A549 (cell line): ENCODE data around the gene ARID1B. TPM values are rescaled to one million over a fixed set of nuclear protein-coding genes. Genes with fewer than 3 reads are reported as not detected.

Experiments used
- ATAC-seq, 2 experiments: fragments of 200-7000 bp in 1 of 2; fragments of >200 bp in 1 of 2; cut with Nextera tagmentation in 1 of 2; cut with Tn5 transposase in 1 of 2; 3 replicates each; pipeline versions ENCODE4 v1.8.0 to v1.9.1; 2018 to 2020; ENCODE audit warnings: mild to moderate bottlenecking in 1 of 2, moderate library complexity in 1 of 2
- CTCF ChIA-PET: fragments of 300-600 bp; sonication (Branson Sonifier 250); formaldehyde crosslinking; extraction: SDS; loops from one replicate; lab custom pipeline; 2021; ENCODE audit warnings: antibody characterized with exemption, inconsistent platforms; lab: Yijun Ruan, JAX
- POLR2A ChIA-PET: fragments of 350-600 bp; formaldehyde crosslinking; extraction: SDS; loops from one replicate; lab custom pipeline; 2021; ENCODE audit warnings: antibody characterized with exemption, inconsistent platforms; lab: Yijun Ruan, JAX
- DNase-seq, 2 experiments: peaks; one replicate each; pipeline versions ENCODE4 v3.0.0 to v3.0.0-alpha.2; 2011 to 2016; ENCODE audit warnings: low read depth in 1 of 2, low spot score in 1 of 2
- FAIRE-seq: peaks from 2 replicates; lab custom pipeline; 2011; peaks lifted over from hg19 to GRCh38; lab: Jason Lieb, UNC
- H3K27ac ChIP-seq, 2 experiments: fragments of >200 bp; sonication (Bioruptor Twin); formaldehyde crosslinking; 3 replicates each; pipeline ENCODE4 v1.5.1; 2016 to 2017
- H3K4me1 ChIP-seq: fragments of >200 bp; sonication (Bioruptor Twin); formaldehyde crosslinking; 3 replicates; pipeline ENCODE4 v1.6.1; 2016
- H3K4me2 ChIP-seq: fragments of >200 bp; sonication (Bioruptor Twin); formaldehyde crosslinking; 3 replicates; pipeline ENCODE4 v1.6.1; 2016
- H3K4me3 ChIP-seq: fragments of >200 bp; sonication (Bioruptor Twin); formaldehyde crosslinking; 3 replicates; pipeline ENCODE4 v1.5.1; 2016
- H3K9me3 ChIP-seq: fragments of >200 bp; sonication (Bioruptor Twin); formaldehyde crosslinking; 3 replicates; pipeline ENCODE4 v1.6.1; 2016
- CBX2 ChIP-seq: fragments of 200-600 bp; sonication (generic); IDR thresholded peaks from 2 replicates; pipeline ENCODE4 v1.6.1; 2016; ENCODE audit warnings: low read depth, mild to moderate bottlenecking, borderline replicate concordance
- CHD4 ChIP-seq: fragments of 200-600 bp; sonication (generic); IDR thresholded peaks from 2 replicates; pipeline ENCODE4 v1.6.1; 2016; ENCODE audit warnings: antibody characterized with exemption, mild to moderate bottlenecking, borderline replicate concordance
- EHF ChIP-seq: fragments of 250-450 bp; sonication (Bioruptor Pico); IDR thresholded peaks from 2 replicates; pipeline ENCODE4 v1.5.0; 2020; ENCODE audit warnings: mild to moderate bottlenecking
- FOSL2 ChIP-seq, 2 experiments: fragments of 450-650 bp in 1 of 2; fragments of >200 bp in 1 of 2; sonication (Bioruptor Twin) in 1 of 2; formaldehyde crosslinking; IDR thresholded peaks; 2 replicates each; pipeline versions ENCODE4 v1.5.0 to v1.6.1; 2016 to 2020; ENCODE audit warnings: mild to moderate bottlenecking in 1 of 2, moderate library complexity in 1 of 2
- FOXS1 ChIP-seq: fragments of 250-450 bp; sonication (Bioruptor Pico); IDR thresholded peaks from 2 replicates; pipeline ENCODE4 v1.5.0; 2020; ENCODE audit warnings: mild to moderate bottlenecking, moderate library complexity
- HDAC2 ChIP-seq: fragments of 200-600 bp; sonication (generic); IDR thresholded peaks from 2 replicates; pipeline ENCODE4 v1.6.1; 2016
- HOXB13 ChIP-seq: fragments of 250-450 bp; sonication (Bioruptor Pico); IDR thresholded peaks from 2 replicates; pipeline ENCODE4 v1.5.0; 2020; ENCODE audit warnings: low read depth, mild to moderate bottlenecking, moderate library complexity
- HOXB5 ChIP-seq: fragments of 250-450 bp; sonication (Bioruptor Pico); IDR thresholded peaks from 2 replicates; pipeline ENCODE4 v1.5.0; 2020; ENCODE audit warnings: mild to moderate bottlenecking, moderate library complexity
- KDM5A ChIP-seq: fragments of 200-600 bp; sonication (generic); IDR thresholded peaks from 2 replicates; pipeline ENCODE4 v1.6.1; 2016; ENCODE audit warnings: antibody characterized with exemption, mild to moderate bottlenecking
- MYC ChIP-seq: IDR thresholded peaks from 2 replicates; pipeline ENCODE4 v1.6.1; 2012; ENCODE audit warnings: mild to moderate bottlenecking, inconsistent platforms, low read length, improper control_type of control experiment, borderline replicate concordance
- POLR2AphosphoS2 ChIP-seq: conservative IDR thresholded peaks from 2 replicates; pipeline ENCODE4 v1.6.1; 2012; ENCODE audit warnings: low read length, improper control_type of control experiment, inconsistent platforms
- RAD21 ChIP-seq, 2 experiments: fragments of >200 bp in 1 of 2; sonication (Bioruptor Twin) in 1 of 2; formaldehyde crosslinking in 1 of 2; IDR thresholded peaks in 1 of 2; conservative IDR thresholded peaks in 1 of 2; 2 replicates in 1 of 2; 3 replicates in 1 of 2; pipeline ENCODE4 v1.6.1; 2012 to 2018; ENCODE audit warnings: inconsistent platforms in 1 of 2
- RARB ChIP-seq: fragments of 250-450 bp; sonication (Bioruptor Pico); IDR thresholded peaks from 2 replicates; pipeline ENCODE4 v1.8.0; 2021; ENCODE audit warnings: mild to moderate bottlenecking, moderate library complexity
- RNF2 ChIP-seq: fragments of 200-600 bp; sonication (generic); IDR thresholded peaks from 2 replicates; pipeline ENCODE4 v1.6.1; 2016; ENCODE audit warnings: low read depth, mild to moderate bottlenecking, antibody characterized with exemption, moderate library complexity, borderline replicate concordance
- SMC3 ChIP-seq: fragments of >200 bp; sonication (Bioruptor Twin); formaldehyde crosslinking; IDR thresholded peaks from 3 replicates; pipeline ENCODE4 v1.6.1; 2018; ENCODE audit warnings: inconsistent platforms
- TFCP2L1 ChIP-seq: fragments of 250-450 bp; sonication (Bioruptor Pico); IDR thresholded peaks from 2 replicates; pipeline ENCODE4 v1.5.0; 2021; ENCODE audit warnings: mild to moderate bottlenecking
- USF2 ChIP-seq: fragments of 450-650 bp; IDR thresholded peaks from 2 replicates; pipeline ENCODE4 v1.6.1; 2014; ENCODE audit warnings: antibody characterized with exemption
- ZNF302 ChIP-seq: fragments of 250-450 bp; sonication (Bioruptor Pico); IDR thresholded peaks from 2 replicates; pipeline ENCODE4 v1.9.0; 2021; ENCODE audit warnings: inconsistent platforms, mild to moderate bottlenecking, moderate library complexity
- ZSCAN20 ChIP-seq: fragments of 250-450 bp; sonication (Bioruptor Pico); IDR thresholded peaks from 2 replicates; pipeline ENCODE4 v1.8.0; 2022; ENCODE audit warnings: mild to moderate bottlenecking, moderate library complexity
- WGBS: methylation state at CpG from one replicate; pipeline ENCODE4 v1.1.6; 2017; ENCODE audit errors: missing lambda C conversion rate; 5-methylcytosine and 5-hydroxymethylcytosine counted together
- polyA plus RNA-seq, 4 experiments: library from polyadenylated mRNA; depleted of rRNA in 3 of 4; stranded (reverse); fragments of >200 nt; fragmentation: RNase III in 1 of 4; extraction: RNeasy Plus Mini Kit Qiagen cat#74134 plus additional on column Dnase treatment in 1 of 4; gene quantifications; 2 replicates in 3 of 4; 3 replicates in 1 of 4; pipeline ENCODE4 v1.2.3, GENCODE V29; 2011 to 2017
- TF ChIP-seq, protein P1 (sequence below): IDR thresholded peaks from 2 replicates; pipeline ENCODE4 v1.6.1; 2012; ENCODE audit warnings: low read depth, borderline replicate concordance
- TF ChIP-seq, protein P2 (sequence below): fragments of 250-450 bp; sonication (Bioruptor Pico); IDR thresholded peaks from 2 replicates; pipeline ENCODE4 v1.5.0; 2021; ENCODE audit warnings: mild to moderate bottlenecking, moderate library complexity, borderline replicate concordance
- TF ChIP-seq, protein P3 (sequence below): fragments of 200-600 bp; sonication (generic); IDR thresholded peaks from 2 replicates; pipeline ENCODE4 v1.6.1; 2016; ENCODE audit warnings: antibody characterized with exemption, mild to moderate bottlenecking, moderate library complexity
- TF ChIP-seq, protein P4 (sequence below): fragments of >200 bp; sonication (Bioruptor Twin); formaldehyde crosslinking; IDR thresholded peaks from 3 replicates; pipeline ENCODE4 v1.5.1; 2016

The ARID1B gene
- polyA plus RNA-seq, 2 of the 4 experiments (the other 2 are of a cell fraction), result 13.5 to 16.3 TPM

DNA sequence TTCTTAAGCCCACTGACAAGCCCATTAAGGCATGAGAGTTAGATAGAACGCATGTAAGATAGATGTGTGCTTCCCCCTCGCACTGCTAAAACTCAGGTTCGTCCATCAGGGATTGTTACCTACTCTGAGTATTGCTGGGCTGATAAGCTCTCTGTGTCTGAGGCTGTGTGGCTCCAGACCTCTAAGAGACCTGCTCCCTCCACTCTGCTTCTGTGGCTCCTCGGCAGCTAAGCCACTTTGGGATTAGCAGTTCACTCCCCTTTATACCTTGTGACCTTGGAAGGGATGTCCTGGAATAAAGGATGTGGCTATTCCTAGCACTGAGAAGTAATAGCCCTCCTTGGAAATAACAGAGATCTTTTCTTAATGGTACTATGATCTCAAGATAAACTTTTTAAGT is 381.3 kb downstream of the ARID1B start:
- no peak for ATAC-seq
- no peak for TF ChIP-seq FOXS1 (CRISPR knock-in tag)
- TF ChIP-seq, protein P1, sequence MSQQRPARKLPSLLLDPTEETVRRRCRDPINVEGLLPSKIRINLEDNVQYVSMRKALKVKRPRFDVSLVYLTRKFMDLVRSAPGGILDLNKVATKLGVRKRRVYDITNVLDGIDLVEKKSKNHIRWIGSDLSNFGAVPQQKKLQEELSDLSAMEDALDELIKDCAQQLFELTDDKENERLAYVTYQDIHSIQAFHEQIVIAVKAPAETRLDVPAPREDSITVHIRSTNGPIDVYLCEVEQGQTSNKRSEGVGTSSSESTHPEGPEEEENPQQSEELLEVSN, result no peak
- TF ChIP-seq EHF (CRISPR knock-in tag), result no peak
- TF ChIP-seq HDAC2, result no peak
- TF ChIP-seq POLR2AphosphoS2, result no peak
- TF ChIP-seq, protein P2, sequence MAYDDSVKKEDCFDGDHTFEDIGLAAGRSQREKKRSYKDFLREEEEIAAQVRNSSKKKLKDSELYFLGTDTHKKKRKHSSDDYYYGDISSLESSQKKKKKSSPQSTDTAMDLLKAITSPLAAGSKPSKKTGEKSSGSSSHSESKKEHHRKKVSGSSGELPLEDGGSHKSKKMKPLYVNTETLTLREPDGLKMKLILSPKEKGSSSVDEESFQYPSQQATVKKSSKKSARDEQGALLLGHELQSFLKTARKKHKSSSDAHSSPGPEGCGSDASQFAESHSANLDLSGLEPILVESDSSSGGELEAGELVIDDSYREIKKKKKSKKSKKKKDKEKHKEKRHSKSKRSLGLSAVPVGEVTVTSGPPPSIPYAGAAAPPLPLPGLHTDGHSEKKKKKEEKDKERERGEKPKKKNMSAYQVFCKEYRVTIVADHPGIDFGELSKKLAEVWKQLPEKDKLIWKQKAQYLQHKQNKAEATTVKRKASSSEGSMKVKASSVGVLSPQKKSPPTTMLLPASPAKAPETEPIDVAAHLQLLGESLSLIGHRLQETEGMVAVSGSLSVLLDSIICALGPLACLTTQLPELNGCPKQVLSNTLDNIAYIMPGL (CRISPR knock-in tag), result no peak
- TF ChIP-seq KDM5A, result no peak
- no peak for TF ChIP-seq ZSCAN20
- POLR2A ChIA-PET, result no interaction called here

GRCh38 chr6:157158897-157159296 is 381.7 kb downstream of the ARID1B start:
- CTCF ChIA-PET, result interaction anchor here (0.6 to 2.0 kb wide), 4 partner anchors 12 to 580 kb away, joined by 3 to 10 read pairs (median 4); no protein-coding TSS in a partner anchor
- H3K27ac ChIP-seq, result no peak overlapping the region
- no peak overlapping the region for H3K4me2 ChIP-seq
- no peaks in the 10 kb centered on the region for H3K9me3 ChIP-seq
- WGBS, result 98% methylated on average over 3 of the region's 3 CpGs
- no peaks in the 10 kb centered on the region for H3K4me1 ChIP-seq
- ATAC-seq, result peak in 1 of 2 experiments; percentile 45; a peak in 2 of 6 replicates
- no peak for FAIRE-seq
- no peak overlapping the region for H3K4me3 ChIP-seq
- POLR2A ChIA-PET, result interaction anchor here (0.6 kb wide), 1 partner anchor 388 kb away, joined by 3 read pairs; no protein-coding TSS in a partner anchor
- TF ChIP-seq, protein P3, sequence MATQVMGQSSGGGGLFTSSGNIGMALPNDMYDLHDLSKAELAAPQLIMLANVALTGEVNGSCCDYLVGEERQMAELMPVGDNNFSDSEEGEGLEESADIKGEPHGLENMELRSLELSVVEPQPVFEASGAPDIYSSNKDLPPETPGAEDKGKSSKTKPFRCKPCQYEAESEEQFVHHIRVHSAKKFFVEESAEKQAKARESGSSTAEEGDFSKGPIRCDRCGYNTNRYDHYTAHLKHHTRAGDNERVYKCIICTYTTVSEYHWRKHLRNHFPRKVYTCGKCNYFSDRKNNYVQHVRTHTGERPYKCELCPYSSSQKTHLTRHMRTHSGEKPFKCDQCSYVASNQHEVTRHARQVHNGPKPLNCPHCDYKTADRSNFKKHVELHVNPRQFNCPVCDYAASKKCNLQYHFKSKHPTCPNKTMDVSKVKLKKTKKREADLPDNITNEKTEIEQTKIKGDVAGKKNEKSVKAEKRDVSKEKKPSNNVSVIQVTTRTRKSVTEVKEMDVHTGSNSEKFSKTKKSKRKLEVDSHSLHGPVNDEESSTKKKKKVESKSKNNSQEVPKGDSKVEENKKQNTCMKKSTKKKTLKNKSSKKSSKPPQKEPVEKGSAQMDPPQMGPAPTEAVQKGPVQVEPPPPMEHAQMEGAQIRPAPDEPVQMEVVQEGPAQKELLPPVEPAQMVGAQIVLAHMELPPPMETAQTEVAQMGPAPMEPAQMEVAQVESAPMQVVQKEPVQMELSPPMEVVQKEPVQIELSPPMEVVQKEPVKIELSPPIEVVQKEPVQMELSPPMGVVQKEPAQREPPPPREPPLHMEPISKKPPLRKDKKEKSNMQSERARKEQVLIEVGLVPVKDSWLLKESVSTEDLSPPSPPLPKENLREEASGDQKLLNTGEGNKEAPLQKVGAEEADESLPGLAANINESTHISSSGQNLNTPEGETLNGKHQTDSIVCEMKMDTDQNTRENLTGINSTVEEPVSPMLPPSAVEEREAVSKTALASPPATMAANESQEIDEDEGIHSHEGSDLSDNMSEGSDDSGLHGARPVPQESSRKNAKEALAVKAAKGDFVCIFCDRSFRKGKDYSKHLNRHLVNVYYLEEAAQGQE, result no peak
- TF ChIP-seq FOSL2 (IDR thresholded peaks at IDR 0.05) (no peak), FOSL2 (CRISPR knock-in tag; IDR thresholded peaks at IDR 0.05) (no peak), CBX2 (no peak), RNF2 (no peak), RAD21 (conservative IDR thresholded peaks at IDR 0.05 in 1 of 2, IDR thresholded peaks at IDR 0.05 in 1 of 2) (0 out of 5 replicates have a peak, but pooled peaks of 1 of the 2 experiments have one; percentile 12)
- TF ChIP-seq, all 56 proteins: peak for 1
- no peak for DNase-seq

More for the DNA sequence above, 381.3 kb downstream of the ARID1B start:
- Histone ChIP-seq H3K4me2 (no peak overlapping the region), H3K9me3 (no peaks in the 10 kb centered on the region), H3K27ac (no peak overlapping the region), H3K4me3 (no peak overlapping the region), H3K4me1 (no peaks in the 10 kb centered on the region)
- CTCF ChIA-PET, result interaction anchor here (0.6 to 1.9 kb wide), 3 partner anchors 12 to 580 kb away, joined by 3 to 4 read pairs (median 4); no protein-coding TSS in a partner anchor
- 90% methylated on average over 4 of the region's 4 CpGs for WGBS
- FAIRE-seq (no peak), DNase-seq (no peak)

DNA sequence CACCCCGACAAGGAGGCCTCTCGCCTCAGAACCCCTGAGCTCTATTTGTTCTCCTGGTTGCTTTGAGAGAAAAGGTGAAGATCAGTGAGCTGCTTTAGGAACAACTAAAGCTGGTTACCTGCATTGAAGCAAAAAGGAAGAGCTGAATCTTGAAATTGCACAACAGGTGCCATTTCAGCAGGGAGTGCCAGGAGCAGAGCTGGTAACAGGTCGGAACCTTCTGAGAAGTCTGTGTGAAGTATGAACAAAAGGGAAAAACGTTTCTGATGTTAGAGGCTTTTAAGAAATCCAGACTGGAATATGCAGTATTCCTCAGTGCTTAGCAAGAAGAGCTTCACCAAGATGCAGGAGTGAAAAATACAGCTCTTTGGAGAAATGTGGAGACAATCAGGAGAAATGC is 382.2 kb downstream of the ARID1B start:
- DNase-seq, result no peak
- 70% methylated on average over 4 of the region's 4 CpGs for WGBS
- POLR2A ChIA-PET, result interaction anchor here (0.6 kb wide), 1 partner anchor 388 kb away, joined by 3 read pairs; no protein-coding TSS in a partner anchor
- TF ChIP-seq RARB, result no peak
- TF ChIP-seq HOXB13, result no peak
- TF ChIP-seq CHD4, result no peak
- TF ChIP-seq ZNF302 (CRISPR knock-in tag), result no peak
- no peak for TF ChIP-seq SMC3
- TF ChIP-seq RAD21 (conservative IDR thresholded peaks at IDR 0.05 in 1 of 2, IDR thresholded peaks at IDR 0.05 in 1 of 2), result no peak
- TF ChIP-seq HOXB5 (CRISPR knock-in tag), result no peak
- no peak for TF ChIP-seq EHF (CRISPR knock-in tag)
- TF ChIP-seq, protein P4, sequence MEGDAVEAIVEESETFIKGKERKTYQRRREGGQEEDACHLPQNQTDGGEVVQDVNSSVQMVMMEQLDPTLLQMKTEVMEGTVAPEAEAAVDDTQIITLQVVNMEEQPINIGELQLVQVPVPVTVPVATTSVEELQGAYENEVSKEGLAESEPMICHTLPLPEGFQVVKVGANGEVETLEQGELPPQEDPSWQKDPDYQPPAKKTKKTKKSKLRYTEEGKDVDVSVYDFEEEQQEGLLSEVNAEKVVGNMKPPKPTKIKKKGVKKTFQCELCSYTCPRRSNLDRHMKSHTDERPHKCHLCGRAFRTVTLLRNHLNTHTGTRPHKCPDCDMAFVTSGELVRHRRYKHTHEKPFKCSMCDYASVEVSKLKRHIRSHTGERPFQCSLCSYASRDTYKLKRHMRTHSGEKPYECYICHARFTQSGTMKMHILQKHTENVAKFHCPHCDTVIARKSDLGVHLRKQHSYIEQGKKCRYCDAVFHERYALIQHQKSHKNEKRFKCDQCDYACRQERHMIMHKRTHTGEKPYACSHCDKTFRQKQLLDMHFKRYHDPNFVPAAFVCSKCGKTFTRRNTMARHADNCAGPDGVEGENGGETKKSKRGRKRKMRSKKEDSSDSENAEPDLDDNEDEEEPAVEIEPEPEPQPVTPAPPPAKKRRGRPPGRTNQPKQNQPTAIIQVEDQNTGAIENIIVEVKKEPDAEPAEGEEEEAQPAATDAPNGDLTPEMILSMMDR, result no peak
- TF ChIP-seq USF2, result no peak
- TF ChIP-seq MYC, result no peak
- no peak for TF ChIP-seq FOXS1 (CRISPR knock-in tag)
- TF ChIP-seq TFCP2L1 (CRISPR knock-in tag), result no peak
- no peak for TF ChIP-seq FOSL2 (IDR thresholded peaks at IDR 0.05)
- TF ChIP-seq FOSL2 (CRISPR knock-in tag; IDR thresholded peaks at IDR 0.05), result no peak

More for the DNA sequence above, 382.2 kb downstream of the ARID1B start:
- ATAC-seq (no peak), FAIRE-seq (no peak)
- Histone ChIP-seq H3K4me3 (no peak overlapping the region), H3K9me3 (no peaks in the 10 kb centered on the region), H3K27ac (no peak overlapping the region), H3K4me1 (no peaks in the 10 kb centered on the region), H3K4me2 (no peak overlapping the region)
- CTCF ChIA-PET, result interaction anchor here (1.9 to 2.0 kb wide), 3 partner anchors 13 to 25 kb away, joined by 4 to 10 read pairs (median 5); no protein-coding TSS in a partner anchor
